Measurements from ENCODE around the gene PPFIBP1. TPM values are rescaled to one million over a fixed set of nuclear protein-coding genes. Genes with fewer than 3 reads are reported as not detected.

The PPFIBP1 gene
- total RNA-seq, 3 donors from 2014 or later, result 37.0 to 79.4 (median 40.4) TPM

DNA sequence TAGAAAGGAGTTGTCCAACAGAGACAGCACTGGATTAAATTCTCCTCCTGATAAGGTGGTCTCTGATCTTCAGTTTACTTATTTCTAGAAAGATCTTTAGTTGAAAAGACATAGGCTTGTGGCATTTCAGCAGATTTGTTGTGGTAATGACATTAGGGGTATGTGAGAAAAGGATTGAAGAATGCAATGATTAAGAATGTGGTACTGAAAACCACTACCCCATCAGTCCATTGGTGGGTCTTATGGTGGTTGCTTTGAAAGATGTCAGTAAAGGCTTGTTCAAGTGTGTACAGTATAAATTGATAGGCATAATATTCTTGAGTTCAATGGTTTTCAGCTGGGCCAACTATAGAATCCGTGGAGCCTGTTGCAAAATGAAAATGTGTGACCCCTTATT is 10.8 kb downstream of the PPFIBP1 start:
- TF ChIP-seq, protein P1, sequence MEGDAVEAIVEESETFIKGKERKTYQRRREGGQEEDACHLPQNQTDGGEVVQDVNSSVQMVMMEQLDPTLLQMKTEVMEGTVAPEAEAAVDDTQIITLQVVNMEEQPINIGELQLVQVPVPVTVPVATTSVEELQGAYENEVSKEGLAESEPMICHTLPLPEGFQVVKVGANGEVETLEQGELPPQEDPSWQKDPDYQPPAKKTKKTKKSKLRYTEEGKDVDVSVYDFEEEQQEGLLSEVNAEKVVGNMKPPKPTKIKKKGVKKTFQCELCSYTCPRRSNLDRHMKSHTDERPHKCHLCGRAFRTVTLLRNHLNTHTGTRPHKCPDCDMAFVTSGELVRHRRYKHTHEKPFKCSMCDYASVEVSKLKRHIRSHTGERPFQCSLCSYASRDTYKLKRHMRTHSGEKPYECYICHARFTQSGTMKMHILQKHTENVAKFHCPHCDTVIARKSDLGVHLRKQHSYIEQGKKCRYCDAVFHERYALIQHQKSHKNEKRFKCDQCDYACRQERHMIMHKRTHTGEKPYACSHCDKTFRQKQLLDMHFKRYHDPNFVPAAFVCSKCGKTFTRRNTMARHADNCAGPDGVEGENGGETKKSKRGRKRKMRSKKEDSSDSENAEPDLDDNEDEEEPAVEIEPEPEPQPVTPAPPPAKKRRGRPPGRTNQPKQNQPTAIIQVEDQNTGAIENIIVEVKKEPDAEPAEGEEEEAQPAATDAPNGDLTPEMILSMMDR (IDR thresholded peaks at IDR 0.05), result no peak
- H3K4me3 ChIP-seq, result no peak overlapping the region
- no peaks in the 10 kb centered on the region for H3K9me3 ChIP-seq
- DNase-seq (no peak), ATAC-seq (no peak)
- no peaks in the 10 kb centered on the region for H3K36me3 ChIP-seq (ENCODE audit: low read depth)
- H3K4me1 ChIP-seq (ENCODE audit: low read depth), result no peaks in the 10 kb centered on the region
- intact Hi-C loops (cut with DNase I, micrococcal nuclease), result no loop called here

DNA sequence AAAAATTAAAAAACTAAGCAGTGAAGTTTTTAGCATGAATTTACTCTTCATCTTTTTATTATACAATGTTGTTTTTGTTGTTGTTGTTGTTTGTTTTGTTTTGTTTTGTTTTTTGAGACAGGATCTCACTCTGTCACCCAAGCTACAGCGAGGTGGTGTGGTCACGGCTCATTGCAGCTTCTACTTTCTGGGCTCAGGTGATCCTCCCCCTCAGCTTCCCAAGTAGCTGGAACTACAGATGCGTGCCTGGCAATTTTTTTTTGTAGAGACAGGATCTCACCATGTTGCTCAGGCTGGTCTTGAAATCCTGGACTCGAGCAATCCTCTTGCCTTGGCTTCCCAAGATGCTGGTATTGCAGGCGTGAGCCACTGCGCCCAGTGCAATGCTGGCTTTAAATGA is 11.3 kb downstream of the PPFIBP1 start:
- Histone ChIP-seq H3K36me3 (ENCODE audit: low read depth) (no peaks in the 10 kb centered on the region), H3K9me3 (no peaks in the 10 kb centered on the region), H3K4me1 (ENCODE audit: low read depth) (no peaks in the 10 kb centered on the region), H3K4me3 (no peak overlapping the region)
- TF ChIP-seq, protein P1 (IDR thresholded peaks at IDR 0.05), result no peak
- ATAC-seq (no peak), DNase-seq (no peak)
- intact Hi-C loops (cut with DNase I, micrococcal nuclease), result no loop called here

DNA sequence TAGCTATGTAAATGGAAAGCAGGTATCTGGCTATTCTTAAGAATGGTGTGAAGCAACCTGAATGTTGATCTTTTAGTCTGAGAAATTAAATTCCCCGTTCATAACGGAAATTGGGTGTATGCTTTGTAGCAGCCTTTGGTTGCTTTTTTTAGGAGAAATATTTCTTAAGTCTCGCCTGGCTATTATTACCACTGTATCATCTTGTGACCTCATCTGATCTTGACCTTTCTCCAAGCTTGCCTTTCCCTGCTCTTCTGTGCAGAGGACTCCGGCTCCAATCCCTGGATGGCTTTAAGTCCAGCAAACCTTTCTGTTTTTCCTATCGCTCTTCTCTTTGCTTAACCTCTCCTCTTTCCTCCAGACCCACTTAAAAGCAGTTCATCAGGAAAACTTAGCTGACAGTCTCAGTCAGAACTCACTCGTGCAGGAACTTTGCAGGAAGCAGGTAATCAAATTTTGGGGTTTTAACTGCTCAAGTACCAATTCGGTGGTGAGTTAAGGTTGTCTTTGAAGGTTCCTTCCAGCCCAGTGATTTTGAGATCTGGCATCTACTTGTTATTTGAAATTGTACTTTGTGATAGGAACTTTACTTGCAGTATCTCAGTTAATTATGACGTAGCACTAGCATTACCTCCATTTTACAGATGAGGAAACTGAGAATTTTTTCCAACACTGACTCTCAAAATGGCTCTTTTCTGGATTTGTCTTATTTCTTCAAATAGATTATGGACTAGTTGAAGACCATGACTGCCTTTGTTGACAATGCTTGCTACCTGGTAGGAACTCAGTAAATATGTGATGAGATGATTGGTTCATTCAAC is 14.1 kb downstream of the PPFIBP1 start:
- no peak for DNase-seq
- TF ChIP-seq, protein P1 (IDR thresholded peaks at IDR 0.05), result no peak
- ATAC-seq, result no peak
- Histone ChIP-seq H3K4me3 (no peak overlapping the region), H3K4me1 (ENCODE audit: low read depth) (no peaks in the 10 kb centered on the region), H3K36me3 (ENCODE audit: low read depth) (no peaks in the 10 kb centered on the region), H3K9me3 (no peaks in the 10 kb centered on the region)
- intact Hi-C loops (cut with DNase I, micrococcal nuclease), result no loop called here

DNA sequence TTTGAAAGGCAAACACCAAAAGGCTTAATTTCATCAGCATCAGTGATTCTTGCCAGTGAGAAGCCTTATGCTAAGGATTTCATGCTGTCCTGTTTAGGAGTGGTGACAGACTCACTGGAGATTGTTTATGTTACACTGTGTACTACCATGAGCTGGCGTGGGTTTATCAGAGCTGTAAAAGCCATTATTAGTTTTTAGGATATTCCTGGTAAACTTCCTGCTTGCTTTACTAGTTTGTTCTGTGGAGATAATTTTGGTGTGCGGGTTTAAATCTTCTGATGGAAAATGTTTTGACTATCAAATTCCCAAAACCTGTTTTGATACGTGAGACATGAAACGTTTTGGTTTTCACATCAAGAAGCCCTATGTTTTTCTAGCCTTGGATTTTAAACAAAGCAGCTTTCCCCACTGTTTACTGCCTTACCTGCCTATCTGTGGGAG is 15.2 kb downstream of the PPFIBP1 start:
- intact Hi-C loops (cut with DNase I, micrococcal nuclease), result no loop called here
- DNase-seq (no peak), ATAC-seq (no peak)
- TF ChIP-seq, protein P1 (IDR thresholded peaks at IDR 0.05), result no peak
- no peak overlapping the region for H3K4me3 ChIP-seq
- no peaks in the 10 kb centered on the region for H3K4me1 ChIP-seq (ENCODE audit: low read depth)
- no peaks in the 10 kb centered on the region for H3K36me3 ChIP-seq (ENCODE audit: low read depth)
- H3K9me3 ChIP-seq, result no peaks in the 10 kb centered on the region

DNA sequence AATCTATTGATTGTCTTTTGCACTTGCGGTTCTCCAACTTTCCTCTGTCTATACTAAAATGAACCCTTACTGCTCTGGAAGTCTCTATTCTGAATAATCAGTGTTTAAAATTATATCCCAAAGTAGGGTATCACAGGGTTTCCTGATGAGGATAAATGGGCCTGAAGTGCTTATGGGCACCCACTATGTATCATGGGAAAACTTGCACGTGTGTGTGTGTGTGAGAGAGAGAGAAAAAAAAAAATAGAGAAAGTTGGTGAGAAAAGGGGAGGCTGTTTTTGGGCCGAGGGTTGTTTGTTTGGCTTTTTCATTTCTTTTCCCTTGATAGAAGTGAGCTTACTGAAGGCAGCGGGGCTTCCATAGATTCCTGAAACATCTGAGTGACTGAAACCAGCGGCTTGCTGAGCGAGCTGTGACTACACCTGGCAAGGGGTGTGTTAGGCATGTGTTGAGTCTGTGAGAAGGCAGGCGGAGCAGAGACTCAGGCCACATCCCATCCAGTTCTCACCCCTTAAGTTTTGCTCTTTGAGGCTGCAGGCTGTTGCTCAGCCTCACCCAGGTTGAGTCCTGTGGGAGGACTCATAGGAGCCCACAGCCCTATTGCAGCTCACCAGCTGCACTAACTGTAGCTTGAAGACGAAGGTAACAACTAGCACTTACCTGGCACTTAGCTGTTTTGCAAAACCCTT is 17.2 kb downstream of the PPFIBP1 start:
- Histone ChIP-seq H3K36me3 (ENCODE audit: low read depth) (no peaks in the 10 kb centered on the region), H3K4me3 (no peak overlapping the region), H3K9me3 (no peaks in the 10 kb centered on the region), H3K4me1 (ENCODE audit: low read depth) (no peaks in the 10 kb centered on the region)
- ATAC-seq, result no peak
- TF ChIP-seq, protein P1 (IDR thresholded peaks at IDR 0.05), result no peak
- intact Hi-C loops (cut with DNase I, micrococcal nuclease), result no loop called here
- no peak for DNase-seq

All from mucosa of descending colon (tissue), 3 donors.